Prostate gland (tissue), 2 donors: ENCODE results near the gene TRIM37. TPM values are rescaled to one million over a fixed set of nuclear protein-coding genes. Genes with fewer than 3 reads are reported as not detected.

Source experiments
- DNase-seq: peaks from one replicate; pipeline ENCODE4 v3.0.0-alpha.2; 2019; ENCODE audit warnings: low spot score
- H3K27ac ChIP-seq, 2 donors: fragments of 200-600 bp; sonication (generic); 2 replicates each; pipeline ENCODE4 v1.5.1; 2017 to 2019
- H3K27me3 ChIP-seq: fragments of 200-600 bp; sonication (generic); replicated peaks from 2 replicates; pipeline ENCODE4 v1.5.1; 2019; ENCODE audit not compliant: insufficient read depth
- H3K36me3 ChIP-seq, 2 donors: fragments of 200-600 bp; sonication (generic); 1 replicate in 1 of 2; 2 replicates in 1 of 2; pipeline versions ENCODE4 v1.5.1 to v1.8.1; 2017 to 2019
- H3K4me1 ChIP-seq: fragments of 200-600 bp; sonication (generic); replicated peaks from 2 replicates; pipeline ENCODE4 v1.5.1; 2019
- H3K4me3 ChIP-seq, 2 donors: fragments of 200-600 bp; sonication (generic); 2 replicates each; pipeline ENCODE4 v1.5.1; 2017 to 2019
- H3K9me3 ChIP-seq: fragments of 200-600 bp; sonication (generic); 2 replicates; pipeline ENCODE4 v1.5.1; 2017
- POLR2A ChIP-seq: fragments of 450-650 bp; IDR thresholded peaks from one replicate; pipeline ENCODE4 v1.6.1; 2016; ENCODE audit warnings: antibody characterized with exemption, mild to moderate bottlenecking
- POLR2AphosphoS5 ChIP-seq: sonication (generic); formaldehyde crosslinking; IDR thresholded peaks from one replicate; pipeline ENCODE4 v1.6.1; 2017; ENCODE audit warnings: antibody characterized with exemption
- WGBS: methylation state at CpG from one replicate; pipeline ENCODE4 v1.1.5; 2018; 5-methylcytosine and 5-hydroxymethylcytosine counted together
- intact Hi-C: fragments of 100-400 bp; cut with DNase I; formaldehyde crosslinking; loops from one replicate; pipeline ENCODE4 v1.14.2; 2022
- total RNA-seq, 2 donors: library from RNA; depleted of rRNA; stranded (reverse); fragments of >200 nt; gene quantifications; one replicate each; pipeline ENCODE4 v1.1.0, GENCODE V29; 2016
- TF ChIP-seq, protein P1 (sequence below), 4 experiments: fragments of 200-600 bp in 2 of 4; fragments of 450-650 bp in 2 of 4; sonication (generic) in 2 of 4; IDR thresholded peaks; 1 replicate in 3 of 4; 2 replicates in 1 of 4; pipeline ENCODE4 v1.5.1; 2016 to 2019; ENCODE audit warnings: antibody characterized with exemption in 4 of 4, mild to moderate bottlenecking in 2 of 4, moderate library complexity in 2 of 4

Gene TRIM37
- total RNA-seq, 2 donors from 2014 or later: 22.6 to 55.5 TPM

DNA sequence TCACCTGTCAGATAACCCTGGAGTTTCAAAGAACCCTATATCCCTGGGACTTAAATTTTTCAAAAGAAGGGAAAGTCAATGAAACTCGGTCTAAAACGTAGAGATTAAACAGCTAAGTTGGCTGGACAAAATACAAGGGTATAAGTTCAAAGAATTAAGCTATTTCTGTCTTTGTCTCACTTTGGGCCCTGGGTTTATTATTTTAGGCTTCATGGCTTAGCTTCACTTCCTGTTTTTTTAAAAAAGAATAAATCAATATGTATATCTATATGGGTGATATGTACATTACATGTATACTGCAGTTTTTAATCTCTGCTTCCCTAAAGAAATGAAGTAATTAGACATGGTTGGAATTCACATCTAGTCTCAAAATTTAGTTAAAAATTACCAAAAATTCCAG is 132.3 kb downstream of the TRIM37 start:
- Histone ChIP-seq H3K27ac (no peak overlapping the region), H3K9me3 (no peaks in the 10 kb centered on the region), H3K4me1 (no peaks in the 10 kb centered on the region), H3K27me3 (no peaks in the 10 kb centered on the region), H3K4me3 (no peak overlapping the region), H3K36me3 (no peaks in the 10 kb centered on the region)
- no peak for DNase-seq
- no peak for TF ChIP-seq POLR2AphosphoS5
- TF ChIP-seq POLR2A: no peak
- TF ChIP-seq, protein P1, sequence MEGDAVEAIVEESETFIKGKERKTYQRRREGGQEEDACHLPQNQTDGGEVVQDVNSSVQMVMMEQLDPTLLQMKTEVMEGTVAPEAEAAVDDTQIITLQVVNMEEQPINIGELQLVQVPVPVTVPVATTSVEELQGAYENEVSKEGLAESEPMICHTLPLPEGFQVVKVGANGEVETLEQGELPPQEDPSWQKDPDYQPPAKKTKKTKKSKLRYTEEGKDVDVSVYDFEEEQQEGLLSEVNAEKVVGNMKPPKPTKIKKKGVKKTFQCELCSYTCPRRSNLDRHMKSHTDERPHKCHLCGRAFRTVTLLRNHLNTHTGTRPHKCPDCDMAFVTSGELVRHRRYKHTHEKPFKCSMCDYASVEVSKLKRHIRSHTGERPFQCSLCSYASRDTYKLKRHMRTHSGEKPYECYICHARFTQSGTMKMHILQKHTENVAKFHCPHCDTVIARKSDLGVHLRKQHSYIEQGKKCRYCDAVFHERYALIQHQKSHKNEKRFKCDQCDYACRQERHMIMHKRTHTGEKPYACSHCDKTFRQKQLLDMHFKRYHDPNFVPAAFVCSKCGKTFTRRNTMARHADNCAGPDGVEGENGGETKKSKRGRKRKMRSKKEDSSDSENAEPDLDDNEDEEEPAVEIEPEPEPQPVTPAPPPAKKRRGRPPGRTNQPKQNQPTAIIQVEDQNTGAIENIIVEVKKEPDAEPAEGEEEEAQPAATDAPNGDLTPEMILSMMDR (IDR thresholded peaks at IDR 0.05): no peak
- intact Hi-C loops: no loop called here
- 85% methylated on average over 2 of the region's 2 CpGs for WGBS

DNA sequence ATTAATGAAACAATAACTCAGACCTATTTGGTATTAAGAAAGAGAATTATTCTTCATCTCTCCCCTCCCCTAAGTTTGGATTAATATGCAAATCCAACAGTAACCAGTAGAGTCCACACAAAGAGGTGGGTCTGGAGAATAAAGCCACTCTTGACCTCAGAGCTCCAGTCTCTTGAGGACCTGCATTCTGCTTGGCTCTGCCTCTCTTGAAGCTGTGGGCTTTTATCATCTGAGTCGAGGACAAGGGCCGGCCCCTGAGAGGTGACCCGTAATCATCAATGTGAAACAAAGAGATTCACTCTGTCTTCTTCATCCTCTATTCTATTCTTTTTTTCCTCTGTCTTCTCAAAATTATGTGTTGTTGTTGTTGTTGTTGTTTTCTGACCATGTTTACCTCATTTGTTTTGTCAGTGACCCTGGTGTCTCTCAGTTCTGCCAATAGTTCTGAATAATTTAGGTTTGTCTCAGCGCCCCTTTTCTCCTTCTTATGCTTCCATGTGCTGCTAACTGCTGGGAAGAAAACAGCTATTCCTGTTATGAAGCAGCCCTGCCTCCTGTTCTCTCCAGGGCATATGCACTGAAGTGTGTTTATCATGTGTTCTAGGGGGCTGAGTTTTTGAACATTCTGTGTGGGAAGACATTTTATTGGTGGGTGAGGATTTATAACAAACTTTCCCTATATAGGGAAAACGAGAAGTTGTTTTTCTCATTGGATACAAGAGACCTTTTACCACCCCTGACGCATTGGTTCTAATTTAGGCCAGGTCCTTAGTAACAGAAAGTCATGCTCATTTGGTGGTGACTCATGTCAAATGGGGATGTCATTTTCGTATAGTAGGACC is 135.8 kb downstream of the TRIM37 start:
- no peak overlapping the region for H3K4me3 ChIP-seq
- H3K36me3 ChIP-seq: no peaks in the 10 kb centered on the region
- no peaks in the 10 kb centered on the region for H3K4me1 ChIP-seq
- no peaks in the 10 kb centered on the region for H3K9me3 ChIP-seq
- no peak overlapping the region for H3K27ac ChIP-seq
- TF ChIP-seq POLR2AphosphoS5 (no peak), POLR2A (no peak)
- TF ChIP-seq, protein P1 (IDR thresholded peaks at IDR 0.05): no peak
- H3K27me3 ChIP-seq: no peaks in the 10 kb centered on the region
- intact Hi-C loops: no loop called here
- no peak for DNase-seq
- WGBS: 76% methylated on average over 7 of the region's 7 CpGs

DNA sequence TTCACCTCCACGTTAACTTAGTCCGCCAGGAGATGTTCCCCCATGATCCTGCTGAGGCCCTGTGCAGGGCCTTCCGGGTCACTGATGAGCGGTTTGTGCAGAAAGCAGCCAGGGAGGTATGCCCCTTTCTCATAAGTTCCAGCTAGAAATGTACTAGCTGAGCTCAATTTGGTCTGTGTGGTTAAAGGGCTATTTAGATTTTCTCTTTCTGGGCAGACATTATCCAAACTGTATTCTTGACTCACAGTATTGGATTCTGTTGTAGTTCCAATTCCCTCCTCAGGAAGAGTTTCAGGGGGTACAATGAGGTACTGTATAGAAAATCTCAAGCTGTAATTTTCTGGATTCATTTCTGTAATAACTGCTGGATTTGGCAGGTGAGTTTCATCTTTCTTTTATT is 137.1 kb downstream of the TRIM37 start:
- intact Hi-C loops: no loop called here
- DNase-seq: no peak
- WGBS: 93% methylated on average over 4 of the region's 4 CpGs
- Histone ChIP-seq H3K27ac (no peak overlapping the region), H3K36me3 (no peaks in the 10 kb centered on the region), H3K9me3 (no peaks in the 10 kb centered on the region), H3K4me3 (no peak overlapping the region), H3K4me1 (no peaks in the 10 kb centered on the region), H3K27me3 (no peaks in the 10 kb centered on the region)
- TF ChIP-seq POLR2AphosphoS5 (no peak), POLR2A (no peak)
- TF ChIP-seq, protein P1 (IDR thresholded peaks at IDR 0.05): no peak

DNA sequence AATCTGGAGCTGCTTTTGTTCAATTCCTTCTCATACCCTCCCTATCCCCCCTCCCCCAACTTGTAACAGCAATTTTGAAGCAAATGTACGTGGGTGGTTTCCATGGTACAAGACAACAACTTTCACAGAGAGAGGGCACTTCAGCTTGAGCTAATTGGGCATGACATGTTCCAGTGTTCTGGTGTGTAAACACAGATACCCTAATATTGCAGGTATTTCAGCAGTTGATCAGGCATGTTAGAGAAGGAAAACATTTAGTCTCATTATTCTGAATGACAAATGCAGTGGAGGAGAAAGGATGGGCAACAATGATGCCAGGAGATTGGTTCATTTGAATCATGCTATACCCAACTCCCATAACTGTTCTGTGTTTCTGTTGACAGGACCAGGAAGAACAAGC is 137.5 kb downstream of the TRIM37 start:
- intact Hi-C loops: no loop called here
- 19% methylated on average over 1 of the region's 1 CpG for WGBS
- Histone ChIP-seq H3K27me3 (no peaks in the 10 kb centered on the region), H3K4me1 (no peaks in the 10 kb centered on the region), H3K36me3 (no peaks in the 10 kb centered on the region), H3K27ac (no peak overlapping the region), H3K4me3 (no peak overlapping the region), H3K9me3 (no peaks in the 10 kb centered on the region)
- DNase-seq: no peak
- TF ChIP-seq, protein P1 (IDR thresholded peaks at IDR 0.05): no peak
- no peak for TF ChIP-seq POLR2AphosphoS5
- TF ChIP-seq POLR2A: no peak
